T47D (cell line): ENCODE data around the gene NGRN.

Source experiments
- DNase-seq, 2 experiments: peaks; one replicate each; pipeline versions ENCODE4 v3.0.0 to v3.0.0-alpha.2; 2011 to 2012; ENCODE audit warnings: low read depth in 1 of 2, low spot score in 1 of 2
- JUND ChIP-seq: IDR thresholded peaks from 2 replicates; pipeline ENCODE4 v1.6.1; 2012; ENCODE audit warnings: low read depth
- in situ Hi-C: cut with HindIII; loops from 2 replicates; pipeline ENCODE4 v1.10.0; 2016; ENCODE audit warnings: low sequenced_read_pairs, low pct_unique_long_range_greater_than_20kb

Gene NGRN

GRCh38 chr15:90265271-90266060 lies at the start of gene NGRN:
NGRN (plus strand) TSS chr15:90265672; CDS start chr15:90265713, 41 bp downstream.
- peak; percentile 75 to 90 for DNase-seq
- no peak for TF ChIP-seq JUND
- in situ Hi-C loops: no loop called here

GRCh38 chr15:90217671-90218394 lies 47.6 kb upstream of the NGRN start:
- in situ Hi-C loops: no loop called here
- no peak for TF ChIP-seq JUND
- no peak for DNase-seq

- TF ChIP-seq JUND: no peak
- DNase-seq: no peak
- in situ Hi-C loops: no loop called here
Observed at GRCh38 chr15:90219421-90220141, 45.9 kb upstream of the NGRN start.

GRCh38 chr15:90221246-90221900 lies 44.1 kb upstream of the NGRN start:
- peak; percentile 82 for DNase-seq
- TF ChIP-seq JUND: no peak
- in situ Hi-C loops: no loop called here

- in situ Hi-C loops: no loop called here
- no peak for DNase-seq
- no peak for TF ChIP-seq JUND
Observed at GRCh38 chr15:90222547-90222946, 42.9 kb upstream of the NGRN start.

- in situ Hi-C loops: no loop called here
- DNase-seq: peak in 1 of 2 experiments; percentile 0
- TF ChIP-seq JUND: no peak
Observed at GRCh38 chr15:90223441-90224165, 41.9 kb upstream of the NGRN start.

- in situ Hi-C loops: no loop called here
- no peak for TF ChIP-seq JUND
- DNase-seq: peak in 1 of 2 experiments; percentile 1
Observed at GRCh38 chr15:90225047-90225446, 40.4 kb upstream of the NGRN start.

GRCh38 chr15:90225504-90226234 lies 39.8 kb upstream of the NGRN start:
- peak in 1 of 2 experiments; percentile 0 for DNase-seq
- TF ChIP-seq JUND: no peak
- in situ Hi-C loops: no loop called here

GRCh38 chr15:90227336-90227735 lies 38.1 kb upstream of the NGRN start:
- in situ Hi-C loops: no loop called here
- TF ChIP-seq JUND: no peak
- no peak for DNase-seq

GRCh38 chr15:90227816-90228772 lies 37.4 kb upstream of the NGRN start:
- DNase-seq: peak in 1 of 2 experiments; percentile 2
- in situ Hi-C loops: no loop called here
- TF ChIP-seq JUND: no peak
